ENCODE data around the gene SIRT2. TPM values are rescaled to one million over a fixed set of nuclear protein-coding genes. Genes with fewer than 3 reads are reported as not detected.
A peak's percentile ranks its signal among the peaks of the same experiment; 100 is the strongest.

SIRT2 gene
- total RNA-seq, 1 experiment from 2014 or later = 102 TPM

- DNase-seq (ENCODE audit: low read depth) = no peak
Measured at GRCh38 chr19:38920602-38921419, 21.4 kb upstream of the SIRT2 start.

DNA sequence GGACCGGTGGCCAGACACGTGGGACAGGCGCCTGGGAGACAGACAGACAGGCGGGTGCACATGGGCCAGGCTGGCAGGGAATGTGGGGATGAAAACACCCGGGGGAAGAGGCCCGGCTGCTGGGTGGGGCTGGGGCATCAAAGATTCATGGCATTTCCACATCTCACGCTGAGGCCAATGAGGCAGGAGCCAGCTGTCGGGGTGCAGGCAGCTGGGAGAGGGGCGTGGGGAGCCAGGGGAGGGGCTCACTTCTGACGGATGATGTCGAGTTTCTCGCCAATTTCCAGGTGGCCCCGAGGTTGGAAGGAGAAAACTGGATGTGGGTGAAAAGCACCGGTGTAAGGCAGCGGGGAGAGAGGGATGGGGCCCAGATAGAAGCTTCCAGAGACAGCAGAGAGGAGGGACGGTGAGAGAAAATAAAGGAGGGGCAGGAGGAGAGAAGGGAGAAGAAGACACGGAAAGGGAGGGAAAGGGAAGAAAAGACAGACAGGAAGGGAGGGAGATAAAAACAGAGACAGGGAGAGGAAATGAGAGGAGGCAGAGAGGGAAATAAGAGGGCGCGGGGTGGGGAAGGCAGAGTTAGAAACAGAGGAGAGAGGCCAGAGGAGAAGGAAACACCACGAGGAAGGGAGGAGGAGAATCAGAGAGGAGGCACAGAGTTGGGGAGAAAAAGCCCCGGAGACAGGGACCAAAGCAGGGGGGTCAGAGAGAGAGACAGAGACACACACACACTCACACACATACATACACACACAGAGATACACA is 20.6 kb upstream of the SIRT2 start:
- DNase-seq (ENCODE audit: low read depth) = no peak

DNA sequence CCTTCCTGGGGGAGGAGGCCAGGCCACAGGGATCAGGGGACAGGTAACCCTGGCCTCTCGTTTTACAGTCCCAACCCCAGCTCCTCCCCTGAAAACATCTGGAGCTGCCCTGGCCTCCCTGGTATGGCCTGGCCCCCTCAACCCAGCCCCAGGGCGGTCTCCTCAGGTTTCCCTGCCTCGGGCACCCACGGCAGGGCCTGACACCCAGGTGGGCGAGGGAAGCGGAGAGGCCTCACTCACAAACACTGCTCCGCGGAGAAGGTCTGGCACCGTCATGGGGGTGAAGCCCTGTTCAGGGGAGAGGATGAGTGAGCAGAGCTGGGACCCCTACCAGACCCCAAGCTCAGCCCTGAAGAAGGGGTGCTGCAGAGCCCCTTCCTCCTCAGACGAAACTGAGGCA is 19.1 kb upstream of the SIRT2 start:
- DNase-seq (ENCODE audit: low read depth) = no peak

GRCh38 chr19:38917921-38918491 is 18.6 kb upstream of the SIRT2 start:
- DNase-seq (ENCODE audit: low read depth) = peak; percentile 23

GRCh38 chr19:38917516-38917915 is 18.1 kb upstream of the SIRT2 start:
- DNase-seq (ENCODE audit: low read depth) = no peak

- no peak for DNase-seq (ENCODE audit: low read depth)
Measured at GRCh38 chr19:38915329-38916321, 16.2 kb upstream of the SIRT2 start.

DNA sequence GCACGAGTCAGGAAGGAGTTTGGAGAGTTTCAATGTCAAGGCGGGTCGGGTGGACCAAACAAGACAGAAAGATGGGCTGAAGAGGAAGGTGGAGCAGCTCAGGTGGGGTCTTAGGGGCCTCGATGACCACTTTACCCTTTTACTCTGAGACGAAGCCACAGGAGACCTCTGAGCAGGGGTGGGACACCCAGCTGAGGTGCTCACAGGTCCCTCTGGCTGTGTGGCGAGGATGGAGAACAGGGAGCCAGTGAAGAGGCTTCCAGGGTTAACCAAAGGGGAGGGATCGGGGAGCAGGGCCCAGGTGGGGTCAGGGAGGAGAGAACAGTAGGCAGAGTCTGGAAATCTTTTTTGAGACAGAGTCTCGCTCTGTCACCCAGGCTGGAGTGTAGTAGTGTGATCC is 14.5 kb upstream of the SIRT2 start:
- no peak for DNase-seq (ENCODE audit: low read depth)

DNA sequence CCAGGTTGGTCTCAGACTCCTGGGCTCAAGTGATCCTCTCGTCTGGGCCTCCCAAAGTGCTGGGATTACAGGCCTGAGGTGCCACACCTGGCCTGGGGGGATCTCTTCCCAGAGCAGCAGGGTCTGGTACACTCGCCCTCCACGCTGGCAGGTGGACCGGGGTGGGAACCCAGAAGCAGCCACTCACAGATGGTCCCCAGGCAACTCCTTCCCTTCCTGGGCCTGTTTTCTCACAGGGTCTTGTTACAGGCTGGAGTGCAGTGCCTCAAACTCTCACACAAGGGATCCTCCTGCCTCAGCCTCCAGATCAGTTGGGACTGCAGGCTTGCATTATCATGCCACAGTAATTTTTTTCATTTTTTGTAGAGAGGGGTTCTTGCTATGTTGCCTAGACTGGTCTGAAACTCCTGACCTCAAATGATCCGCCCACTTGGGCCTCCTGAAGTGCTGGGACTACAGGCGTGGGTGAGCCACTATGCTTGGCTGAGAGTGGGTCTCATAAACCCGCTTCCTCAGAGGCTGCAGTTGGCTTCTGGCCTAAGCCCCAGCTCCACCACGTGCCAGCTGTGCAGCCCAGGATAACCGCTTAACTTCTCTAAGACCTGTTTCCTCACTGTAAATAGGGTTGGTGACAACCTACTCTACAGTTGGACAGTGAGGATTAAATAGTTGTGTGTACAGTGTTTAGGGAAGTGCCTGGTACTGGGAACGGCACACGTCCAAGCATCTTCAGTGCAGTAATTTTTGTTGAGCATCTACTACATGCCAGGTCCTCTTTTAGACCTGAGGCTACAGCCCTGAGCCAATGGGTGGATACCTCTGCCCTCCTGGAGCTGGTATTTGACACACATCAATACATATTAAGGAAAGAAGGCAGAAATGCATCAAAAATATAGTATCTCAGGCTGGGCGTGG is 13.4 kb upstream of the SIRT2 start:
- no peak for DNase-seq (ENCODE audit: low read depth)

DNA sequence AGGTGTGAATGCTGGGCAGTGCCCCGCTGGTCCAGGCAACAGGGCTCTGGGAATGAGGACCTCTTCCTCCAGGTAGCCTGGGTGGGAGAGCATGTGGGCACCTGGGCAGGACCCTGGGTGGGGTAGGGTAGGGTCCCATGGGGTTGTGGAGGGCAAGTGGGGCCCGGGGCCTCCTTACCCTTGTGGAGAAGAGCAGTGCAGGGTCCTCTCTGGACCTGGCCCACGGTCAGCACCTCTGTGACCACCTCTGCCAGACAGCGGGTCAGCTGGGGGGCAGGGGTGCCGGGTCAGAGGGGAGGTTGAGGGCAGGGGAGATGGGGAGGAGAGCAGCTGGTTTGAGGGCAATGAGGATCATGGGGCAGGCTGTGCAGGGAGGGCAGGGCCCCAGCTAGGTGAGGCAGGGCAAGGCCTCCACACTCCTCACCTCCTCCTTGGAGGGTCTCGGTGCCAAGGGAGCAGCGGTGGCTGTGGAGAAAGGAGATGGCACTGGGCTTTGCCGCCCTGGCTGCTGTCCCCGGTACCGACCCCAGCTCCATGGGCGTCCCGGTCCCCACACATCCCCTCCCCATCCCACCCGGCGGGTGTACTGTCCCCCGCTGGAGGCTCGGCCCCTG is 12.1 kb upstream of the SIRT2 start:
- no peak for DNase-seq (ENCODE audit: low read depth)

- DNase-seq (ENCODE audit: low read depth) = no peak
Measured at GRCh38 chr19:38910488-38910887, 11.1 kb upstream of the SIRT2 start.

- no peak for DNase-seq (ENCODE audit: low read depth)
Measured at GRCh38 chr19:38908911-38909310, 9.5 kb upstream of the SIRT2 start.

GRCh38 chr19:38907670-38908069 is 8.3 kb upstream of the SIRT2 start:
- DNase-seq (ENCODE audit: low read depth) = no peak

DNA sequence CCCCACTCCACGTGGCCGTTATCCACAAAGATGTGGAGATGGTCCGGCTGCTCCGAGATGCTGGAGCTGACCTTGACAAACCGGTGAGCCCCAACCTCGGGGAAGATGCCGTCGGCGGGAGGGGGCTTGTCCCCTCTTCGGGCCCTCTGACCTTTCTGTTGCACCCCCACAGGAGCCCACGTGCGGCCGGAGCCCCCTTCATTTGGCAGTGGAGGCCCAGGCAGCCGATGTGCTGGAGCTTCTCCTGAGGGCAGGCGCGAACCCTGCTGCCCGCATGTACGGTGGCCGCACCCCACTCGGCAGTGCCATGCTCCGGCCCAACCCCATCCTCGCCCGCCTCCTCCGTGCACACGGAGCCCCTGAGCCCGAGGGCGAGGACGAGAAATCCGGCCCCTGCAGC is 7.8 kb upstream of the SIRT2 start:
- no peak for DNase-seq (ENCODE audit: low read depth)

DNA sequence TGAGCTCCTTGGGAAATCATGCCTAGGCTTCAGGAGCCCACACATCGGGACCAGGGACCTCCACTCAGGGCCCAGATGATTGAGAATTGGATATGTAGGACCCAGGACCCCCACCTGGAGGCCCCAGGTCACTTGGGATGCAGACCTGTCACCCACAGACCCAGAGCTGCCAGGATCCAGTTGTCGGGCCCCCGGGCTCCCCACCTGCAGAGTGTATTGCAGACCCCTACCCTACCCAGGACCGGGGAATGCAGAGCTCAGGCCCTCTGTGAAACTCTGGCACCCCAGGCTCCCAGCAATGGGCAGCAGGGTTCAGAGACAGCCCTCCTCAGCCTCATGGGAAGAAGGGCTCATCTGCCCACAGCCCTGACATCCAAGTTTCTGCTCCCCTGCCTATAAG is 6.2 kb upstream of the SIRT2 start:
- no peak for DNase-seq (ENCODE audit: low read depth)

- no peak for DNase-seq (ENCODE audit: low read depth)
Measured at GRCh38 chr19:38904581-38905539, 5.4 kb upstream of the SIRT2 start.

DNA sequence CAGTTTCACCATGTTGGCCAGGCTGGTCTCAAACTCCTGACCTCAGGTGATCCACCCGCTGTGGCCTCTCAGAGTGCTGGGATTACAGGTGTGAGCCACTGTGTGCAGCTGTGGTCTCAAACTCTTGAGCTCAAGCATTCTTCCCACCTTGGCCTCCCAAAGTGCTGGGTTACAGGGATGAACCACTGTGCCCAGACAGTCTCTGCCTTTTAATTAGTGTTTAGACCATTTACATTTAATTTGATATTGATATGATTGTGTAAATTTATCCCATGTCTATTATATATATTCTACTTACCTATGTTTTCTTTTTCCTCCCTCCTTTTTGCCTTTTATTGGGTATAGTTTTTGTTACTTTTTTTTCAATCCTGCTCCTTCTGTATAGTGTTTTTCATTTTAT is 2.3 kb upstream of the SIRT2 start:
- no peak for DNase-seq (ENCODE audit: low read depth)

- no peak for DNase-seq (ENCODE audit: low read depth)
Measured at GRCh38 chr19:38900743-38901190, 1.3 kb upstream of the SIRT2 start.

- no peak for DNase-seq (ENCODE audit: low read depth)
Measured at GRCh38 chr19:38900202-38900629, 798 bp upstream of the SIRT2 start.

Data from RPMI7951 (cell line).